ENCODE results near the gene FIZ1. TPM values are rescaled to one million over a fixed set of nuclear protein-coding genes. Genes with fewer than 3 reads are reported as not detected.

FIZ1 gene
- total RNA-seq, 4 donors from 2014 or later = 4.8 to 11.7 (median 7.9) TPM

DNA sequence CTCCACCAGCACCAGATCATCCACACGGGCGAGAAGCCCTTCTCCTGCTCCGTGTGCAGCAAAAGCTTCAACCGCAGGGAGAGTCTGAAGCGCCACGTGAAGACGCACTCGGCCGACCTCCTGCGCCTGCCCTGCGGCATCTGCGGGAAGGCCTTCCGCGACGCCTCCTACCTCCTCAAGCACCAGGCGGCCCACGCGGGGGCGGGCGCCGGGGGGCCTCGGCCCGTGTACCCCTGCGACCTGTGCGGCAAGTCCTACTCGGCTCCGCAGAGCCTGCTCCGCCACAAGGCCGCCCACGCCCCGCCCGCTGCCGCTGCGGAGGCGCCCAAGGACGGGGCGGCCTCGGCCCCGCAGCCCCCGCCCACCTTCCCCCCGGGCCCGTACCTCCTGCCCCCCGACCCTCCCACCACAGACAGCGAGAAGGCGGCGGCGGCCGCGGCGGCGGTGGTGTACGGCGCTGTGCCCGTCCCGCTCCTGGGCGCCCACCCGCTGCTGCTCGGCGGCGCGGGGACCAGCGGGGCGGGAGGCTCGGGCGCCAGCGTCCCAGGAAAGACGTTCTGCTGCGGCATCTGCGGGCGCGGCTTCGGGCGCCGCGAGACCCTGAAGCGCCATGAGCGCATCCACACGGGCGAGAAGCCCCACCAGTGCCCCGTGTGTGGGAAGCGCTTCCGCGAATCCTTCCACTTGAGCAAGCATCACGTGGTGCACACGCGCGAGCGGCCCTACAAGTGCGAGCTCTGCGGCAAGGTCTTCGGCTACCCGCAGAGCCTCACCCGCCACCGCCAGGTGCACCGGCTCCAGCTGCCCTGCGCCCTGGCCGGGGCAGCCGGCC lies 15.6 kb upstream of the FIZ1 start:
- 95 to 96% methylated on average over 84 to 98 of the region's 98 CpGs for WGBS, 2 donors

DNA sequence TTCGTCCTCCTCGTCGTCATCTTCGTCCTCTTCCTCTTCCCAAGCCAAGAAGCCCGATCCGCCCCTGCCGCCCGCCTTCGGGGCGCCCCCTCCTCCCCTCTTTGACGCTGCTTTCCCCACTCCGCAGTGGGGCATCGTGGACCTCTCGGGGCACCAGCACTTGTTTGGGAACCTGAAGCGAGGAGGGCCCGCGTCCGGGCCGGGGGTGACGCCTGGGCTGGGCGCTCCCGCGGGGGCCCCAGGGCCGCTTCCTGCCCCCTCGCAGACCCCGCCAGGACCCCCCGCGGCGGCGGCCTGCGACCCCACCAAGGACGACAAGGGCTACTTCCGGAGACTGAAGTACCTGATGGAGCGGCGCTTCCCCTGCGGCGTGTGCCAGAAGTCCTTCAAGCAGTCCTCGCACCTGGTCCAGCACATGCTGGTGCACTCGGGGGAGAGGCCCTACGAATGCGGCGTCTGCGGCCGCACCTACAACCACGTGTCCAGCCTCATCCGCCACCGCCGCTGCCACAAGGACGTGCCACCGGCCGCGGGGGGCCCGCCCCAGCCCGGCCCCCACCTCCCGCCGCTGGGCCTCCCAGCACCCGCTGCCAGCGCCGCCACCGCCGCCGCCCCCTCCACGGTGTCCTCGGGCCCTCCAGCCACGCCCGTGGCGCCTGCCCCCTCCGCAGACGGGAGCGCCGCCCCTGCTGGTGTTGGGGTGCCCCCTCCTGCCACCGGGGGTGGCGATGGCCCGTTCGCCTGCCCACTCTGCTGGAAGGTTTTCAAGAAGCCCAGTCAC lies 14.8 kb upstream of the FIZ1 start:
- no peak for DNase-seq (ENCODE audit: low spot score in 2 of 2)
- H3K4me1 ChIP-seq = peaks cover 0 to 21% (median 0%) of the 10 kb centered on the region in 4 donors
- H3K36me3 ChIP-seq = peaks cover 0 to 74% (median 6%) of the 10 kb centered on the region in 3 donors
- no peaks in the 10 kb centered on the region for H3K27me3 ChIP-seq
- H3K9me3 ChIP-seq = no peaks in the 10 kb centered on the region
- no peak overlapping the region for H3K4me3 ChIP-seq
- no peak for TF ChIP-seq EP300 (IDR thresholded peaks at IDR 0.05)
- TF ChIP-seq, protein P1, sequence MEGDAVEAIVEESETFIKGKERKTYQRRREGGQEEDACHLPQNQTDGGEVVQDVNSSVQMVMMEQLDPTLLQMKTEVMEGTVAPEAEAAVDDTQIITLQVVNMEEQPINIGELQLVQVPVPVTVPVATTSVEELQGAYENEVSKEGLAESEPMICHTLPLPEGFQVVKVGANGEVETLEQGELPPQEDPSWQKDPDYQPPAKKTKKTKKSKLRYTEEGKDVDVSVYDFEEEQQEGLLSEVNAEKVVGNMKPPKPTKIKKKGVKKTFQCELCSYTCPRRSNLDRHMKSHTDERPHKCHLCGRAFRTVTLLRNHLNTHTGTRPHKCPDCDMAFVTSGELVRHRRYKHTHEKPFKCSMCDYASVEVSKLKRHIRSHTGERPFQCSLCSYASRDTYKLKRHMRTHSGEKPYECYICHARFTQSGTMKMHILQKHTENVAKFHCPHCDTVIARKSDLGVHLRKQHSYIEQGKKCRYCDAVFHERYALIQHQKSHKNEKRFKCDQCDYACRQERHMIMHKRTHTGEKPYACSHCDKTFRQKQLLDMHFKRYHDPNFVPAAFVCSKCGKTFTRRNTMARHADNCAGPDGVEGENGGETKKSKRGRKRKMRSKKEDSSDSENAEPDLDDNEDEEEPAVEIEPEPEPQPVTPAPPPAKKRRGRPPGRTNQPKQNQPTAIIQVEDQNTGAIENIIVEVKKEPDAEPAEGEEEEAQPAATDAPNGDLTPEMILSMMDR (IDR thresholded peaks at IDR 0.05) = no peak
- no peak for TF ChIP-seq POLR2A (IDR thresholded peaks at IDR 0.05)
- no peak overlapping the region for H3K27ac ChIP-seq
- WGBS, 2 donors = 92 to 95% methylated on average over 46 to 56 of the region's 75 CpGs

More for the DNA sequence above, 15.6 kb upstream of the FIZ1 start:
- Histone ChIP-seq H3K27ac (no peak overlapping the region), H3K9me3 (no peaks in the 10 kb centered on the region), H3K36me3 (peaks cover 0 to 66% (median 6%) of the 10 kb centered on the region in 3 donors), H3K4me3 (no peak overlapping the region), H3K27me3 (no peaks in the 10 kb centered on the region), H3K4me1 (peaks cover 0 to 21% (median 0%) of the 10 kb centered on the region in 4 donors)
- no peak for DNase-seq (ENCODE audit: low spot score in 2 of 2)
- TF ChIP-seq POLR2A (IDR thresholded peaks at IDR 0.05) = no peak
- TF ChIP-seq, protein P1 (IDR thresholded peaks at IDR 0.05) = no peak
- TF ChIP-seq EP300 (IDR thresholded peaks at IDR 0.05) = no peak

DNA sequence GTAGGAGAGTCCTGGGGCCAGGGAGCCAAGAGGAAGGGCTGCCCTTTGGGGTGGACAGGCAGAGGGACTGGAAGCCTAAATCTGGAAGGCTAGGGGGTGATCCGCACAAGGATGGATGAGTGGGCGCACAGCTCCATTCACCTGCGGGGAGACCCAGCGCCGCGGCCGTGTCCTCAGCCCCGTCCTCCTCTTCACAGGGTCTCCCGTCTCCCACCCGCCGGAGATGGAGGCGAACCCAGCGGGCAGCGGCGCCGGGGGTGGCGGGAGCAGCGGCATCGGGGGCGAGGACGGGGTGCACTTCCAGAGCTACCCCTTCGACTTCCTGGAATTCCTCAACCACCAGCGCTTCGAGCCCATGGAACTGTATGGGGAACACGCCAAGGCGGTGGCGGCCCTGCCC lies 14.1 kb upstream of the FIZ1 start:
- TF ChIP-seq, protein P1 (IDR thresholded peaks at IDR 0.05) = no peak
- TF ChIP-seq EP300 (IDR thresholded peaks at IDR 0.05) (no peak), POLR2A (IDR thresholded peaks at IDR 0.05) (no peak)
- Histone ChIP-seq H3K27me3 (no peaks in the 10 kb centered on the region), H3K9me3 (no peaks in the 10 kb centered on the region), H3K4me3 (no peak overlapping the region), H3K4me1 (peaks cover 0 to 23% (median 0%) of the 10 kb centered on the region in 4 donors), H3K36me3 (peaks cover 0 to 78% (median 6%) of the 10 kb centered on the region in 3 donors), H3K27ac (no peak overlapping the region)
- no peak for DNase-seq (ENCODE audit: low spot score in 2 of 2)
- 89 to 92% methylated on average over 26 to 27 of the region's 27 CpGs for WGBS, 2 donors

DNA sequence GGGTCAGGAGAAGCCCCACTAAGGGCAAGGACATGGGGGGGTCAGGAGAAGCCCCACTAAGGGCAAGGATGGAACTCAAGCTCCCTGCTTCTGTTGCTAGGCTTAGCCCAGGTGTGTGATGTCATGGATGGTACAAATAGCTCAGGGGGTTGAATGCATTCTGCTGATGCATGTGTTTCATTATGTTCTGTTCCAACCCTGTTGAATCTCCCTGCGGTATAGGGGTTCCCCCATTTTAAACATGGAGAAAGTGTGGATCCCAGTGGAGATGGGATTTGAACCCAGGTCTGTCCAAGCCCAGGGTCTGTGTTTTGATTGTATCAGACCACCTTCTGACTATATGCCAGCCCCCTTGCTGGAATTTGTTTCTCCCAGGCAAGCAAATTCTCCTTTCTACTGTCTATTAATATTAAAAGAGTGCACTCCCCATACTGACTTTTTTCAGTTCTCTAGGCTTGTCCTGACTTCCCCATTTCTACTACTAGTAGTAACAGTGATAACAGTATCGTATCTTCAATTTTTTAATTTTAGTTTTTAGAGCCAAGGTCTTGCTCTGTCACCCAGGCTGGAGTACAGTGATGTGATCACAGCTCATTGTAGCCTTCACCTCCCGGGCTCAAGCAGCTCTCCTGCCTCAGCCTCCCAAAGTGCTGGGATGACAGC lies 12.8 kb upstream of the FIZ1 start:
- peaks cover 0 to 36% (median 0%) of the 10 kb centered on the region in 4 donors for H3K4me1 ChIP-seq
- DNase-seq (ENCODE audit: low spot score in 2 of 2) = no peak
- TF ChIP-seq EP300 (IDR thresholded peaks at IDR 0.05) (no peak), POLR2A (IDR thresholded peaks at IDR 0.05) (no peak)
- TF ChIP-seq, protein P1 (IDR thresholded peaks at IDR 0.05) = no peak
- H3K36me3 ChIP-seq = peaks cover 0 to 67% (median 6%) of the 10 kb centered on the region in 3 donors
- H3K4me3 ChIP-seq = no peak overlapping the region
- 86 to 87% methylated on average over 3 of the region's 3 CpGs for WGBS, 2 donors
- no peaks in the 10 kb centered on the region for H3K9me3 ChIP-seq
- H3K27ac ChIP-seq = no peak overlapping the region
- no peaks in the 10 kb centered on the region for H3K27me3 ChIP-seq
